Fibroblast of pulmonary artery (primary cell): Measurements from ENCODE around the gene FAM13B.
"Not testable (repeated sequence)": the region's sequence is repeated elsewhere in the genome, so short reads cannot be mapped to it uniquely, and the experiment has no call there.

Source experiments
- DNase-seq: peaks from one replicate; pipeline ENCODE4 v3.0.0-alpha.2; 2010; ENCODE audit warnings: low read depth
- H3K4me3 ChIP-seq: replicated peaks from 2 replicates; pipeline ENCODE4 v1.5.1; 2011; ENCODE audit warnings: low read depth, mild to moderate bottlenecking, control low read depth, low read length, moderate library complexity
- TF ChIP-seq, protein P1 (sequence below): IDR thresholded peaks from 2 replicates; pipeline ENCODE4 v1.5.1; 2011; ENCODE audit warnings: mild to moderate bottlenecking, control low read depth, low read length, inconsistent platforms; ENCODE audit errors: missing control alignments

The FAM13B gene

DNA sequence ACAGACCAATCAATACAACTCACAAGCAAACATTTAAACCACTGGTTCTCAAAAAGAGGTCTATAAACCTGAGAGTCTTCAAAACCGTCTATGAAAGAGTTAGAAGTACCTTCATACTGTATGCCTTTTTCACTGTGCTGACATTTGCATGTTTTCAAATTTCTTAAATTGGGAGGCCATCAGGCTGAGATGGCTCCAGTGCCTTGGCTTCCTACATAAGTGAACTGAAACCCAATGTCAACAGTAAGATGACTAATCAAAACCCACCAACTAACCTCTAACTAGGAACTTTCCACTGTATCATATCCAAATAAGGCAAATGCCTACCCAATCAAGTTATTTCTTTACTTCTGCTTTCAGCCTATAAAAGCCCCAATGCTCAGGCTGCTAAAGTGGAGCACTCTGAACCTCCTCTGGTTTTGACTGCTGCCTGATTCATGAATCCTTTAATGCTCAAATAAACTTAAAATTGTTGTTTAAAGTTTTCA is 35.1 kb downstream of the FAM13B start:
- TF ChIP-seq, protein P1, sequence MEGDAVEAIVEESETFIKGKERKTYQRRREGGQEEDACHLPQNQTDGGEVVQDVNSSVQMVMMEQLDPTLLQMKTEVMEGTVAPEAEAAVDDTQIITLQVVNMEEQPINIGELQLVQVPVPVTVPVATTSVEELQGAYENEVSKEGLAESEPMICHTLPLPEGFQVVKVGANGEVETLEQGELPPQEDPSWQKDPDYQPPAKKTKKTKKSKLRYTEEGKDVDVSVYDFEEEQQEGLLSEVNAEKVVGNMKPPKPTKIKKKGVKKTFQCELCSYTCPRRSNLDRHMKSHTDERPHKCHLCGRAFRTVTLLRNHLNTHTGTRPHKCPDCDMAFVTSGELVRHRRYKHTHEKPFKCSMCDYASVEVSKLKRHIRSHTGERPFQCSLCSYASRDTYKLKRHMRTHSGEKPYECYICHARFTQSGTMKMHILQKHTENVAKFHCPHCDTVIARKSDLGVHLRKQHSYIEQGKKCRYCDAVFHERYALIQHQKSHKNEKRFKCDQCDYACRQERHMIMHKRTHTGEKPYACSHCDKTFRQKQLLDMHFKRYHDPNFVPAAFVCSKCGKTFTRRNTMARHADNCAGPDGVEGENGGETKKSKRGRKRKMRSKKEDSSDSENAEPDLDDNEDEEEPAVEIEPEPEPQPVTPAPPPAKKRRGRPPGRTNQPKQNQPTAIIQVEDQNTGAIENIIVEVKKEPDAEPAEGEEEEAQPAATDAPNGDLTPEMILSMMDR = no peak
- DNase-seq = no peak
- no peak overlapping the region for H3K4me3 ChIP-seq

DNA sequence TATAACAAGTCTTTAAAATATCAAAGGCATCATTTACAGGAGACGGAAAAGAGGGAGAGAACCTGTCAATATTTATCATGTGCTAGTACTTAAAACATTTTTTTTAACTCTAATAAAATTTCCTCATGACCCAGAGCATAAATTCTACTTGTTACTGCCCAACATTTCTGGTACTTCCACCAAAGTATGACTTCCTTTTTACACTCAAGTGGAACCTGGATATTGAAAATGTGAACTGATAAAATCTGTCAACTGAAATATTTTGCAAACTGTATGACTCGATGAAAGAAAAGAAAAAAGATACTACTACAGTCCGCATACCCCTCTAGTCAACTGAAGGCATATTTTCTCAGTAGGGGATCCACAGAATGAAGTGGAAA is 37.1 kb downstream of the FAM13B start:
- TF ChIP-seq, protein P1 = no peak
- no peak for DNase-seq
- no peak overlapping the region for H3K4me3 ChIP-seq

DNA sequence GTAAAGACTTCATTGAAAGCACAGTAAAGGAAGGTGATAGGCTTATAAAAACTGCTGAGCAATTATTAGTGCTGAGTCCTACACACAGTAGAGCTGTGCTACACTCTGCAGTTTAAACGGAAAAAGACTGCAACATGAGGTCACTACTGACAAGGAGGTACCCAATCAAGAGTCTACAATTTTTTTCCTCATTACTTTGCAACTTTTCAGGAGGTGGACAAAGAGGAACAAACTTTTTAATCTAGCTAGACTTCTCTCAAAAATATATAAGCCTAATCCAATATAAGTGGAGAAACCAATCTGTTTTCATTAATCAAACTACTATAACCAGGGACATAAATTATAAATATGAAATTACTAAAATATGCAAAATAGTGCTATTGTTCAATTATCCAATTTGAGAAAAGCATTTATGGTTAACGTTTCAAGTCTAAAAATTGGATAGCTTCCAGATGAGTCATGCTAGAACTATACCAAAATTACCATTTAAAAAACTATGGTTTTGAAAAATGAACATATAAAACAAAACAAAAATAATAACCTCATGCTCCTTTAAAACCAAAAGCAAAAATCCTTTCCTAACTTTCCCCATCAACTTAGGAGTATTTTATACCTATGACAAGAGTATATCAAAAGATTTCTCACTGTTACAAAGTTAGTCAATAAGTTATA is 37.7 kb downstream of the FAM13B start:
- TF ChIP-seq, protein P1 = no peak
- peak; percentile 70 for DNase-seq
- no peak overlapping the region for H3K4me3 ChIP-seq

- DNase-seq = no peak
- H3K4me3 ChIP-seq = no peak overlapping the region
- TF ChIP-seq, protein P1 = no peak
These were observed 38.3 kb downstream of the FAM13B start for GRCh38 chr5:137994556-137994955.

- no peak for DNase-seq
- H3K4me3 ChIP-seq = no peak overlapping the region
- TF ChIP-seq, protein P1 = no peak
These were observed 43.5 kb downstream of the FAM13B start for GRCh38 chr5:137989419-137989818.

DNA sequence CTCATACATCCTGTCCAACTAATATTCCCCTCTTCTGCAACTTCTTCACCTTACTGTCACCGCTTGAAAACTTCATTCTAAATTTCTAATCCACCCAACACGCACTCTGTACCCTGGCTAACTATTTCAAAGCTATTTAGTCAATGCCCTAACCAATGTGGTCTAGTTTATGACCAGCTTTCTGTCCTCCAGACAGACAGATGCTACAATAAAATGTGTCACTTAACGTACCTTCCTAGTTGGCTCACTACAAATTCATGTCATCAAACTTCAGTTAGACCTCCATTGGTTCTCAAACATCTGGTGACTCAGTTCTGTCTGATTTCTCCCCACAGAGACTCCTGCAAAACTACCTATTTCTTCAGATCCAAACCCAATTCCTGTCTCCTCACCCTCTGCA is 57.7 kb downstream of the FAM13B start:
- no peak overlapping the region for H3K4me3 ChIP-seq
- TF ChIP-seq, protein P1 = no peak
- no peak for DNase-seq

DNA sequence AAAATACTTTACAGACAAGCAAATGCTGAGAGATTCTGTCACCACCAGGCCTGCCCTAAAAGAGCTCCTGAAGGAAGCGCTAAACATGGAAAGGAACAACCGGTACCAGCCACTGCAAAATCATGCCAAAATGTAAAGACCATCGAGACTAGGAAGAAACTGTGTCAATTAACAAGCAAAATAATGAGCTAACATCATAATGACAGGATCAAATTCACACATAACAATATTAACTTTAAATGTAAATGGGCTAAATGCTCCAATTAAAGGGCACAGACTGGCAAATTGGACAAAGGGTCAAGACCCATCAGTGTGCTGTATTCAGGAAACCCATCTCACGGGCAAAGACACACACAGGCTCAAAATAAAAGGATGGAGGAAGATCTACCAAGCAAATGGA is 62.5 kb downstream of the FAM13B start:
- H3K4me3 ChIP-seq, DNase-seq: not testable (repeated sequence)
